HG03159 (cell line): ENCODE data around the gene ANTXR2.
"Not testable (repeated sequence)": the region's sequence is repeated elsewhere in the genome, so short reads cannot be mapped to it uniquely, and the experiment has no call there.

Source experiments
- ATAC-seq: cut with Tn5 transposase; IDR thresholded peaks from one replicate; pipeline ENCODE4 v1.9.1; 2021; ENCODE audit warnings: mild to moderate bottlenecking, moderate library complexity; ENCODE audit not compliant: unreplicated experiment

Gene ANTXR2

GRCh38 chr4:79998201-79998600 lies 74.8 kb downstream of the ANTXR2 start:
- no peak for ATAC-seq

DNA sequence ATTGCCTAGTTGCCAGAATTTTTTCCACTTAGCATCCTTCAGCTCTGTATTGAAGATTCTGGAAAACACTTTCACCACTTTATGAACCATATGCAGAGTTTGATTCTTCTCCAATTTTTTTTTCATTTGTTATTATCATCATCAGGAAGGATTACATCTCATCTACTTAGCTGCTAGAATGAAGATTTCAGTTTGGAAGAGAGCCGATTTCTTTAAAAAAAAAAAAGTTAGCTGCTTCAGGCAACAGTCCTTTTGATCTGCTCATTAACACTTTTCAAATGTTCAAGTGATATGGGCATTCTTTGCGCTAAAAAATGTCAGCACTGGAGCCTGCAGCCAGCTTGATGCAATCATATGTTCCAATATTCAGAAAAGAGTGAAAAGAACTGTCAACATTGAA lies 76.2 kb downstream of the ANTXR2 start:
- ATAC-seq, result no peak

- ATAC-seq, result no peak
Observed at GRCh38 chr4:79993476-79993875, 79.6 kb downstream of the ANTXR2 start.

- ATAC-seq, result no peak
Observed at GRCh38 chr4:79991601-79992000, 81.4 kb downstream of the ANTXR2 start.

- ATAC-seq, result not testable (repeated sequence)
Observed at GRCh38 chr4:79991100-79991499, 81.9 kb downstream of the ANTXR2 start.

- ATAC-seq, result no peak
Observed at GRCh38 chr4:79987401-79987800, 85.6 kb downstream of the ANTXR2 start.

- no peak for ATAC-seq
Observed at GRCh38 chr4:79983431-79983830, 89.6 kb downstream of the ANTXR2 start.

DNA sequence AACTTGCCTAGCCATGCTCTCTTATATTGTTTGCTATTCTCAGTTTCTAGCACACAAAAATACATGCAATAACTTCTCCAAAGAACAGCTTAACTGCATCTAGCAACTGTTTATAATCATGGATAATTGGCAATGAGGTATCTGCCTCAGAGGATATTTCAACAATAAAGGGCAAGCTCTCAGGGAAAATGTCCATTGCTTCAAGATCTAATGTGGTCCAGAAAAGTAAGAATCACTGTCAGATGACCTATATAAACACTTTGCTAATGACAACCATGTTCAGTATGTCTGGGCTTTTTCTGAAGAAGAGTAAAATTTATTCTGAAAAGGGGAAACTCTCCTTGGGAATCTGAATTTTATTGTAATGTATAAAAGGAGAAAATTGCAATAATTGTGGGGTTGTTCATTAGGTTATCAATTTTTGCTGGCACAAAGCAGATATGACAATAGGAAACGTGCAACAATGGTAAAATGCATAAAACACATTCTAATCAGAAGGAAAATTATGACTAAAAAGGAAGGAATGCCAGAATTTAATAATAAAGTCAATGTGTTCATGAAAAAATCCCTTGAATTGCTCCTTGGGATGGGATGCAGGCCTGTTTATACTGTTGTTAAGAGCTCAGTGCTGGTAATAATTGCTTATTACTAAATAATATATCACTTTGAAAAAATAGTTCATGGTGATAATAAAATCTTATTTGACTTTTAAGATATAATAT lies 90.3 kb downstream of the ANTXR2 start:
- ATAC-seq, result no peak

GRCh38 chr4:79980448-79980847 lies 92.6 kb downstream of the ANTXR2 start:
- ATAC-seq, result no peak

GRCh38 chr4:79979785-79980437 lies 93.1 kb downstream of the ANTXR2 start:
- ATAC-seq, result no peak

- no peak for ATAC-seq
Observed at GRCh38 chr4:79977131-79977840, 95.7 kb downstream of the ANTXR2 start.

- no peak for ATAC-seq
Observed at GRCh38 chr4:79964400-79965211, 108.4 kb downstream of the ANTXR2 start.

GRCh38 chr4:79964020-79964399 lies 109.0 kb downstream of the ANTXR2 start:
- ATAC-seq, result no peak

- ATAC-seq, result no peak
Observed at GRCh38 chr4:79959652-79960051, 113.4 kb downstream of the ANTXR2 start.

DNA sequence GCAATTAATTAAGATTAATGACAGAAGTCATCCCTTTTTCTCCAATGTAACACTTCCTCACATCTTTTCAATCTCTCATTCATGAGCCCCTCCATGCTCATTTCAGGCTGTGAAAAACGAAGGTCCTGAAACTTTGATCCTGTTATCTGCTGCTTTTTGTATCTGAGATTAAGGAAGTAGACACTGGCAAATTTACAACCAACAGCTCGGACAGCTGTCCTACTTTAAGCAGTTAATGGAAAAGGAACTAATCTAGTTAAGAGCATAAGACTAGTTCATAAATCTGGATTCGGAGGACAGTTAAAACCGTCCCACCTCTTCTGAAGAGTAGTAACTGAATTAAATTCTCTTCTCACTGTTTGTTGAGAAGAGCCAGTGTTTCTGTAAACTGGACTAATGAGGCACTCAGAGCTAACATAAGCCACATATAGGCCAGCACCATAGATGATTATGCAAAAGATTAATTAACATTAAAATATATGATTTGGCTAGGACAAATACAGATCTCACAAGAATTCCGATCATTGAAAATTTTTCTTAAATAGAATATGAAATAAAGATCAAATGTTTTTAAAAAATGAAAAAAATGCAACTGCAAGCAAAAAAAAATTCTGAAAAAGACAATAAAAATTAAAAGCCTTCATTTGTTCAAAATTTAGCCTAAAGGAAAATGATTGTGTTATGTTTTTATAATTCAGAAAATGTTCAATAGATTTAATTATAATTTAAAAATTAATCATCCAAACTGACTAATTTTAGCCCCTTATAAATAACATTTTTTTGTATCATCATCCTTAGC lies 114.4 kb downstream of the ANTXR2 start:
- ATAC-seq, result no peak

- ATAC-seq, result no peak
Observed at GRCh38 chr4:79949178-79949577, 123.9 kb downstream of the ANTXR2 start.

- ATAC-seq, result no peak
Observed at GRCh38 chr4:79948739-79949138, 124.3 kb downstream of the ANTXR2 start.

DNA sequence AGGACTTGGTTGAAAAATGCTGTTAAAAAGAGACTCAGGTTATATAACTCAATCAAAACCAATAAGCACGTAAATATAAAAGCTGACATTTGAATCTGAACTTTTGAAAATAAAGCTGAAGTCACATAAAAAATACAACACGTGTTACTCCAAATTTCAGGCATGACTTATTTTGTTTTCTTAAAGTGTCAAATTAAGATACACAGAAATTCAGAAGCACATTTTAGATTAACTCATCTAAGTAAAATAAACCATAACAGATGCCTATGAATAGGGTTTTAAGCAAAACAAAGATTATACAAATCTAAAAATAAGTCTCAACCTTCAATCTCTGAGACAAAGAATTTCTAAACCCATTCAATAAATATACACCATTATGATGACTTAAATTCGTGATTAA lies 124.8 kb downstream of the ANTXR2 start:
- no peak for ATAC-seq

DNA sequence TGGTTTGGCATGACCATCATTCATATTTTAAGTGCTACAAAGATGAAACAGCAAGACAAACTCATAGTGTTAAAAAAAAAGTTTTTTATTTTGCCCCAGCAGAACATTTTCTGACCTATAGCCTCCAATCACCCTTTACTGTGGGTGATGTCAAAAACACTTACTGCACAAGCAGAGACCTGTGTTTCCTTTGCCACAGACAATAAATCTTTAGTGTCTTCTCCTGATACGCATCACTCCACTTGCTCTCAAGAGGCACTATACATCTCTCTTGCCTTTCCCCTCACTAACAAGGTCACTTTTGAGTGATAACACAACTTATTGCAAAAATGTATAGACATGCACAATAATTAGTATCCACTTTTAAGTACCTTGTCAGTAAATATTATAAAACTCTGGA lies 125.6 kb downstream of the ANTXR2 start:
- ATAC-seq, result no peak

- no peak for ATAC-seq
Observed at GRCh38 chr4:79935274-79935673, 137.8 kb downstream of the ANTXR2 start.
